ENCODE results near the gene ARL15.

GRCh38 chr5:53934151-53934820 is 376.1 kb downstream of the ARL15 start:
- TF ChIP-seq CTCF (IDR thresholded peaks at IDR 0.05; ENCODE audit: insufficient read depth, low read length) (no peak), SPI1 (IDR thresholded peaks at IDR 0.05; ENCODE audit: borderline replicate concordance, low read depth) (no peak)
